ENCODE measurements around the gene GCLC.

GCLC gene

DNA sequence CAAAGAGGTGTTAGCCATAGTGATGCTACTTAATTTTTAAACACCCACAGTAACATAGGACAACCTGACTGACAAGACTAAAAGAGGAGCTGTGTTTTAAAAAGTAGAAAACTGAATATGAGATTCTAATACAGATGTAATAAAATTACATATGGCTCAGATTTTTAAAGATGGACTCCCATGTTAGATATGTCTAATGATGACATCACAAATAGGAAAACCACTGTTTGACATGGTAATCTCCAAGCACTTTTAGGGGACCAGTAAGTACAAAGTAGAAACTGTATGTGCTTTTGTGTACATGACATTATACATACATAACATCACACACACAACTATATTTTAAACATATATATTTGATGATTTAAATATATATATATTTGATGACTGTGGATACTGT is 16.8 kb downstream of the GCLC start:
- no peak for DNase-seq (ENCODE audit: extremely low spot score, insufficient read length, low read depth)
- FAIRE-seq = no peak

DNA sequence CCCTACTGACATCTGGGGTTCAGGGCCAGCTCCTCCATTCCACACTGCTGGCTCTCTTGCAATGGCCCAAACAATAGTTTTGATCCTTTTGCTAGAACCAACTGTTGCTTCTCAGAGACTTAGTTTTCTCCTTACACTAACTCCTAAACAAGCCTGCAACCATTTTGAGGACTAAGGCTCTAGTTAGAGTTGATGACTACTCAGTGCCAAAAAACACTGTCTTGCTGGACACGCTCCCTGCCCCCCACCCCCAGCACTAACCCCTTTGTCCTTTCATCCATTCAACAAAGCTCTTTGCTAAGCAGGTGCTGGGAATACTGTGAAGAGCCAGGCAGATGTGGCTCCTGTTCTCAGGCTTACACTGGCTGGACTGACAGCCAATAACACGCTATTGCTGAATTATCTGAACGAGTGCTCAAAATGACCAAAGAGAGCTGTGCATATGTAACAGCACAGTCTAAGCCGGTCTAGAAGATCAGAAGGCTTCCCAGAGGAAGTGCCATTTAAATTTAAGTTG is 17.6 kb downstream of the GCLC start:
- FAIRE-seq = no peak
- no peak for DNase-seq (ENCODE audit: extremely low spot score, insufficient read length, low read depth)

DNA sequence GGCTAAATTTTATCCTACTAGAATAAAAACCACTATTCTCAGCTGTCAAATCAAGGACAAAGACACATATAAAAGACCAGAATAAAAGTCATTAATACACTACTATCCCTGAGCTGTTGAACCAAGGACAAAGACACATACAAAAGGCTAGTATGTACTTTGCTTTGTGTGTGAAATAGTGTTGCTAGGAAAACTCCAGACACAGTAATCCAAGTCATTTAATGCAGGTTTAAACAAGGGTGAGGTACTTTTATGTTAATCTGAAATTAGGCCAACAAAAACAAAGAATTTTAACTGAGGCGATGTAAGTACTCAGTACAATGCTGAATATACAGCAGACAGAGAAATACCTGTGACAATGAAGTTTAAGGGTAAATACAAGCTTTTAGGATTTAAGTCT is 18.9 kb downstream of the GCLC start:
- FAIRE-seq = no peak
- DNase-seq (ENCODE audit: extremely low spot score, insufficient read length, low read depth) = no peak

DNA sequence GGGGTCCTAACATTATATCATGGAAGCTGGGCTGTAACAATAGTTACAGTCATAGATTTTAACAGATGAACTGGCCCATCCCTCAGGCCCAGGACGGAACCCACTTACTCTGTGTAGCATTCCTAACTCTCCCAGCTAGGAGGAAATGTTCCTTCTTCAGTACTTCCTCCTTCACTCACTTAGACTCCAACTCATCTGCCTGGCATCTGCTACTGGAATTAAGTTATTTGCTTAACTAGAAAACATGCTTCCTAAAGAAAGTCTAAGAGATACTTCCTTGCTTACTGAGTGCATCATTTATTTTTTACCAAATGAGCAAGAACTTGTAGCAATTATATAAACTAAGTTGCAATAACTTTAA is 20.5 kb downstream of the GCLC start:
- FAIRE-seq = no peak
- DNase-seq (ENCODE audit: extremely low spot score, insufficient read length, low read depth) = no peak

DNA sequence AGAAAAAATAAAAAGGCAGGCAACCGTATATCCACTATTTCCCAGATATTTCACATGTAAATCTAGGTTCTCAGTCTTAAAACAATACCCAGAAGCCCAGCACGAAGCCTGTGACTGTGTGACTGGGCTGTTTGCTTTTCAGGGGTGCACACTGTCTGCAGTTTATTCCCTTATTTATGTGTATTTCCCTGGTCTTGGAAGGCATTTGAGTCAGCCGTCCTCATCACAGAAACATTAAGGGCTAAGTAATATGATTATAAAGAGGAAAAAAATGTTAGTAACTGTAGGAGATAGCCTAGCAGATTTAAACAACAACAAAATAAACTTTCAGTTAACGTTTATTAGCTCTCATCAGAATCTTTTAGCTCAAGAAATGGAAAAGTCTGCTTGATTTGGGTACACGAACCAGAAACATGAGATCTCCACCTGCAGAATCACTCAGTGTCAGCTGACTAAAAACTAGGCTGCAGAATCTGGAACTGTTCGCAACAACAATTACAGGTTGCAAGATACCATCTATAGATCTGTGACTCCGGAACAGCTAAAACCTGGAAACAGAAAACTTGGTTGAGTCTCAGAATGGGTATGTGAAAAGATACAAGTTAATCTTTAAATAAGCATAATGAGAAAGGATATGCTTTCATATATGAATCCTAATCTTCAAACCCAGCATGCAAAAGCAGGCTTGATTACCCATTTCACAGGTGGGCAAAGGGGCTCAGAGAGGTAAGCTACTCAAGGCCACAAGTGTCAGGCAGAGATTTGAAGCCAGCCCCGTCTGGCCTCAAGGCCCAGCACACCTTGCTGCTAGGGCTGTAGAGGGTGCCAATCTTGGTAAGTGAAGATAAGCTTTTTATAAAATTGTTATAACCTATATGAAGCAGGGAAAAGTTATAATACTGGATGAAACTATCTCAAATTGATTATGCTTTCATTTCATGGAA is 21.1 kb downstream of the GCLC start:
- no peak for DNase-seq (ENCODE audit: extremely low spot score, insufficient read length, low read depth)
- FAIRE-seq = no peak

DNA sequence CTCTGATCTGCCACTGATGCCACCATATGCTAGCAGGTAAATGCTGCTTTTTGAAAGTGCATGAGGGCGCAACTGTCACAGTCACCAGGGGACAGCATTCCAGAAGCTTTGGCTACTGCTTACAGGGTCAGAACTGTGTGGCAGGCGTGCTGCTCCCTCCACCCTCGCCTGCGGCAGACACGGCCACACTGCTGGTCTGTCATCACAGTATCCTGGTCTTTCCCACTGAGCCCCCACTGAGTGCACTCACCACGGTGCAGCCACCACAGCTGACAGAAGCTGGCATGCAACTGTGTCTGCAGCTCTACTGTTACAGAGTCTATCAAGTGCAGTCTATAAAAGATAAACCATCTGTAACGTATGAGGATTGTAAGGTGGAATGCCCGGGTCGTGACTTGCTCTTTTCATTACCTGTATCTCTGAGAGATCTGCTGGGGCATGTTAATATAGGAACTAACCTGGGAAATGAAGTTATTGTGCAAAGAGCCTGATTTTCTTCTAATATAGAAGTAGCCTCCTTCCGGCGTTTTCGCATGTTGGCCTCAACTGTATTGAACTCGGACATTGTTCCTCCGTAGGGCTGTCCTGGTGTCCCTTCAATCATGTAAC is 24.5 kb downstream of the GCLC start:
- DNase-seq (ENCODE audit: extremely low spot score, insufficient read length, low read depth) = no peak
- no peak for FAIRE-seq

DNA sequence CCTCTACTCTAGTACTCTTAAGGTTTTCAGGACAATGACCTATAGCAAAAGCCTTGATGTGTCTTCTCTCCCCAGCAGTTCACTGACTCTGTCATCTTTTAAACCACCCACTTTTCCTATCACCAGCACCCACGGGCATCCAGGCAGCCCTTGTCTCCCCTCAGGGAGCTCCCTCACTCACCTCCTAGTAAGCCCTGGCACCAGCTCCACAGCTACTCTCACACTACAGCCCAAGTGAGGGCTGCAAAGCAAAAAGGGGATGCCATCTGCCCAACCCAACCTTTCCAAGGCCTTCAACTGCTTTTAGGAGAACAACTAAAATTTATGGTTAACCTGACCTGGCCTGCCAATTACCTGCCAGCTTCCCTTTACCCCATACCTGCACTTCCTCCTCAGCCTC is 26.0 kb downstream of the GCLC start:
- FAIRE-seq = no peak
- no peak for DNase-seq (ENCODE audit: extremely low spot score, insufficient read length, low read depth)

DNA sequence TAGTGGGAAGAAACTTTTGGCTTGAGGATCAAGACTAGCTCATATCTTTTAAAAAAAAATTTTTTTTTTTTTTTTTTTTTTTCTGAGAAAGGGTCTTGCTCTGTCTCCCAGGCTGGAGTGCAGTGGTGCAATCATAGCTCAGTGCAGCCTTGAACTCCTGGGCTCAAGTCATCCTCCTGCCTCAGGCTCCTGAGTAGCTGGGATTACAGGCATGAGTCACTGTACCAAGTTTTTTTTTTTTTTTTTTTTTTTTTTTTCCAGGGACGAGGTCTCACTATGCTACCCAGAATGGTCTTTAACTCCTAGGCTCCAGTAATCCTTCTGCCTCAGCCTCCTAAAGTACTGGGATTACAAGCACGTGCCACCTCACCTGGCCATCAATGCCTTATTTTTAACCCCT is 27.9 kb downstream of the GCLC start:
- no peak for FAIRE-seq
- DNase-seq (ENCODE audit: extremely low spot score, insufficient read length, low read depth) = no peak

DNA sequence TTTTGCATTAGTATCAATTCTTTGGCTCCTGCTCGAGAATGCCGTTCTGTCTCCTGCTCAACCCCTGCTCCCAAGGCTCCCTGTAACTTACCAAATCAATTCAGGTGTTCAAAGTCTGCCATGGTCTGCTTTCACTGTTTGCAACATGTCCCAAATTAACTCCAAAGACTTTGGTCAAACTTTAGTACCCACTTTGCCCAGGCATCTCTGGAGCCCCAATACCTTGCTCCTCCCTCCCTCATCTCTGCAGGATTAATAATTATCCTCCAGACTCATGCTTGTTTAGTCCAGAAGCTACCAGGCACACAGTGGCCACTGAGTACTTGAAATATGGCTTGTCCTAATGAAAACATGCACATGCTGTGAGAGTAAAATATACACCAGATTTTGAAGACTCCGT is 30.2 kb downstream of the GCLC start:
- DNase-seq (ENCODE audit: extremely low spot score, insufficient read length, low read depth) = no peak
- no peak for FAIRE-seq

DNA sequence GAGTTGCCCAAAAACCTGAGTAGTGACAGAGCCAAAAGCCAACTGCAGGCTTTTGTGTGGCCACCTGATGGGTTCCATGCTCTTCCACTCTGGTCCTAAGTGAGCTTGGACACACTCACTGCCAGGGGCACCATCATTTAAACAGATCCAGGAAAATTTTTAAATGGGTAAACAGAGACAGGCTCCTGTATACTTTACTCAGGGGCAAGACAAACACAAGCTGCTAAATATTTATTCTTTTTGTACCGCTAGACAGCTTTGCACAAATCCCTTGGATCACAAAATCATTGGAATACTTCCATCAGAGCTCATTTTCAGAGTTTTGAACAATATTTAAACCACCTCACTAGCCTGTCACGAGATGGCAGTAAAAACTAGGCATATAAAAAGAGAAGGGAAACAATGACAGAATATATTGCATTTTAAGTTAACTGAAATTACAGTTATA is 31.4 kb downstream of the GCLC start:
- no peak for DNase-seq (ENCODE audit: extremely low spot score, insufficient read length, low read depth)
- FAIRE-seq = no peak

DNA sequence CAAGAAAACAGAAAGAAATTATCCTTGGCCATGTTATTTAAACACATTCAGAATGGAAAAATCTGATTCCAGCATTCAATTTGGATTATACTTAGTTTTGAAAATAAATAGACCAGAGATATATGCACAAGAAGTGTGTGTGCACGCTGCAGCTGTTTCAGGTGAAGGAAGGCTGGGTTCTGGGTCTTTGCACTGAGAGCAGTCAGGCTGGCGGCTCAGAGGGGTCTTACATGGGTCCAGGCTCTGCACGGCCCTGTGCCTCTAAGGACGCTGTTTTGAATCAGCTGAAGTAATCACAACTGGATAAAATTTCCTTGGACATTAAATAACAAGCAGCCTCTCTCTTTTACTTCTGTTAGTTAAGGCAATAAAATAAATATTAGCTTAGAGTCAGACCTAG is 31.8 kb downstream of the GCLC start:
- FAIRE-seq (no peak), DNase-seq (ENCODE audit: extremely low spot score, insufficient read length, low read depth) (no peak)

DNA sequence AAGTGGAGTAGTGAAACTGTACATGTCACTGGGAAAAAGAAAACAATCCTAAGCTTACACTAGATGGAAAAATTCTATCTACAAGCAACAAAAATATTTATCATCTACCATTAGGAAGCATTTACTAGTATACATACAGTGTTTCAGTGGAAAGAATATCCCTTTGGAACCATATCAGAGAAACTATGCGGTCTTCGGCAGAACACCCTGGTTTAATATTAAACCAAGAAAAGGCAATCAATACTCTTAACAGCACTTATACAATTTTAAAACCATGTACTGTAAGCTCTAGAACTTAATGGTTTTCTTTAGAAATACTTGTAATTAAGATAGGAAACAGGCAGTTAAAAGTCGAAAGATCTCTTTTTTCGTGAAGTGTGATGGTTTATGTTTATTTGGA is 32.3 kb downstream of the GCLC start:
- FAIRE-seq (no peak), DNase-seq (ENCODE audit: extremely low spot score, insufficient read length, low read depth) (no peak)

DNA sequence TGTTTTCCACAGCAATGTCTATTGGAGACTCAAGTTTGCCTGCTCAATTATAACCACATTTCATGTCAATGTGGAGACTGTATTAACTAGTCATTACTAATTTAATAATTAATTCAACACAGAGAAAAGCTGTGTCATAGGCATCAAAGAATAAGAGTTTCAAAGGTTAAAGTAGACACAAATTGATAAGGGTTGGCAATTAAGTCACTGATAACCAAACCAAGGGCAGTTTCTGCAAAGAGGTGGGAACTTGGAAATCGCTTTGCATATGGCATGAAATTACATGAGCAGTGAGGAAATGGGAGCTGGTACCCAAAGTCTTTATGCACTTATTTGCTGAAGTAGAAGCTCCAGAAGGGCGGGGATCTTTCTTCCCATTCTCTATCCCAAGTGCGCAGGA is 34.2 kb downstream of the GCLC start:
- DNase-seq (ENCODE audit: extremely low spot score, insufficient read length, low read depth) (no peak), FAIRE-seq (no peak)

DNA sequence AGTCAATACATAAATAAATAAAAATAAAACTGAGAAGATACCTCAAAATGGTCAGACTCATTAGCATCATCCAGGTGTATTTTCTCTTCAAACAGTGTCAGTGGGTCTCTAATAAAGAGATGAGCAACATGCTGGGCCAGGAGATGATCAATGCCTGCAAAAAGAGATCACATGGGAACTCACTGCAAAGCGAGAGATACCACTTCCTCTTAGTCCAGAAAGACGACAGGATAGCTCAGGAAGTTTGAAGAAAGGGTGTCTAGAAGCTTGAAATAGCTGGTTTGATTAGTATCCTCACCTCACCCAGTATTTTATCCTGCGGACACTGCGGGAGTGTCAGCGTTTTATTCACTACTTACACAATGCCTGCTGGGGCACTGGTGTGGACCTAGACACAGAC is 38.0 kb downstream of the GCLC start:
- DNase-seq (ENCODE audit: extremely low spot score, insufficient read length, low read depth) = no peak
- no peak for FAIRE-seq

DNA sequence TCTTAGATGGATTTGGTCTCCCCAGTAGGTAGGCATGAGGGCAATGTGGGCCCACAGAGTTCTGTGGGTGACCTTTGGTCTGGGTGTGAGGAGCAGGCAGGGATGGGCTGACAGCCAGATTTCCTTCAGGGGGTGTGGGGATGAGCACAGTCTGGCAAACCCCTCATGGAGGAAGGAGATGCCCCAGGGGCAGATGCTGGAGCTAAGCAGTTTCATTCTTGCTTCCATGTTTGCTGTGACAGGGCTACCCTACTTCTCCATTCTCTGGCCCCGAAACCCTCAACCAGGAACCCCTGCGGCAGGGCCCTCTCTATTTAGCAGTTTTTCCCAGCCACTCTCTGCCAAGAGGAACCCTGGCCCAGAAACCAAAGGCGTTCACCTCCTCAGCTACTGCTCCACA is 40.4 kb downstream of the GCLC start:
- FAIRE-seq (no peak), DNase-seq (ENCODE audit: extremely low spot score, insufficient read length, low read depth) (no peak)

DNA sequence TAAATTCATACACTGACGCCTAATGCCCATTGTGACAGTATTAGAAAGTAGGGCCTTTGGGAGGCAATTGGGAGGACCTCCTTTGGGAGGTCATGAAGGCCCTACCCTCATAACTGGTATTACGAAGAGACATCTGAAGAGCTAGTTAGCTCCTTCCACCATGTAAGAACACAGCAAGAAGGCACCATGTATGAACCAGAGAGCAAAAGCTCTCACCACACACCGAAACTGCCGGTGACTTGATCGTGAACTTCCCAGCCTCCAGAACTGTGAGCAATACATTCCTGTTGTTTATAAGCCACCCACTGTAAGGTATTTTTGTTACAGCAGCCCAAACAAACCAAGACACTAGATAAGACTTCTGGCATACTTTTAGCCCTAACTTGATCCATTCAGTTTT is 41.8 kb downstream of the GCLC start:
- no peak for FAIRE-seq

DNA sequence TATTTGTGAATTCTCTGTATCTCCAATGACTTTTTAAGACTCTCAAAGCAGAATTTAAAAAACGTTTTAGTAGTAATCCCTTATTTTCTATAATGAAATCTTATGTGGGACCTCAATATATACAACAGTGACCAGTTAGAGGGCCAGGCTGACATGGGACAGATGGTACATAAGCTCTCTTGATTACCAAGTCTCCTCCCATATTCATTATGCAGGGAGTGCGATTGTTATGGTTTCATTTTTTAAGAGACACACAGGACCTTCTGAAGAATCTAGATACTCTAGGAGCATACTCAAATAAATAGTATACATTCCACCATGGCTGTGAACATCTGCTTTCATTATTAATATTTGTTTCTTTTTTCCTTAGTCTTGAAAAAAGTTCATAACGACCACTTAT is 43.5 kb downstream of the GCLC start:
- FAIRE-seq = no peak
- no peak for DNase-seq (ENCODE audit: extremely low spot score, insufficient read length, low read depth)

More for the DNA sequence above, 41.8 kb downstream of the GCLC start:
- DNase-seq (ENCODE audit: extremely low spot score, insufficient read length, low read depth) = no peak

DNA sequence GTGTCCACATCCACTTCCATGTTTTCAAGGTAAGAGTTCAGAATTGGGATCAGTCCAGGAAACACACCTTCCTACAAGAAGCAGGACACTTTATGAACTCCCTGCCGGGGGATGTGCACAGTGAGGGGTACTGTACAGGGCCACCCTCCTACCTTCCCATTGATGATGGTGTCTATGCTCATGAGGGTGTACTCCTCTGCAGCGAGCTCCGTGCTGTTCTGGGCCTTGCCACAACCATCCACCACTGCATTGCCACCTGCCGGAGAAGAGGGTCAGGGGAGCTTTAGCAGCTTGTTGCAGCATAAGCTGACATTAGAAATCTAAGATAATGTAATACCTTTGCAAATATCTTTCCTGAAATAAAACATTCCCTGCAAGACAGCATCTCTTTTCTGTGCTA is 44.8 kb downstream of the GCLC start:
- FAIRE-seq (no peak), DNase-seq (ENCODE audit: extremely low spot score, insufficient read length, low read depth) (no peak)

DNA sequence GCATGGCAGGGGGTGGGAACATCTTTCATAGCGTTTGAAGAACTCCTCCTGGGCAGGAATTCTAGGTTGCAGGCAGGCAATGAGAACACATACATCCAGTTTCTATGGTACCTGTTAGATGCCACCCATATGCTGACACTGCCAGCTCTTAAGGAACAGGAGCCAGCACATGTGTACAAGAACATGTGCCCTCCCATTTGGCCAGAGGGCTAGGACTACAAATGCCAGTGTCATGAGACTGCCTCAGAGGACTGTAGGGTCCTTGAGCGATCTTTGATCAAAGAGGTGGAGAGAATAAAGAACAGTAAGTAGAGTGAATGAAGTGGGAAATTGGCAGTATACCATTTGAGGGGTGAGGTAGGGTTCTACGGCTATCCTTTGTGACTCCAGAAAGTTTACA is 45.8 kb downstream of the GCLC start:
- DNase-seq (ENCODE audit: extremely low spot score, insufficient read length, low read depth) (no peak), FAIRE-seq (no peak)

DNA sequence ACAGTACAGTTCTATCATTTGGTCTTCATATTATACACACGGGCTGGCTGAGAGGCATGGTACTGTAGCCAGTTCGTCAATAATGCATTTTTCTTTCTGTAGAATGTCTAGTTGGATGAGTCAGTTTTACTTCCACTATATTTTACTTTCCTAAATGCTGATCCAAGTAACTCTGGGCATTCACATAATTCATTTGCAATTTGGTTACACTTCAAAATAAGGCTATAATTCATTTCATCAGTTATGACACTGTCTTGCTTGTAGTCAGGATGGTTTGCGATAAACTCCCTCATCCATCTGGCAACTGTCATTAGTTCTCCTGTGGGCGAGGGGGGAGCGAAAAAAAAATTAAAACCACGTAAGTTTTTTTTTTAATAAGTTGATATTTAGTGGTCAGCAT is 46.3 kb downstream of the GCLC start:
- FAIRE-seq (no peak), DNase-seq (ENCODE audit: extremely low spot score, insufficient read length, low read depth) (no peak)

DNA sequence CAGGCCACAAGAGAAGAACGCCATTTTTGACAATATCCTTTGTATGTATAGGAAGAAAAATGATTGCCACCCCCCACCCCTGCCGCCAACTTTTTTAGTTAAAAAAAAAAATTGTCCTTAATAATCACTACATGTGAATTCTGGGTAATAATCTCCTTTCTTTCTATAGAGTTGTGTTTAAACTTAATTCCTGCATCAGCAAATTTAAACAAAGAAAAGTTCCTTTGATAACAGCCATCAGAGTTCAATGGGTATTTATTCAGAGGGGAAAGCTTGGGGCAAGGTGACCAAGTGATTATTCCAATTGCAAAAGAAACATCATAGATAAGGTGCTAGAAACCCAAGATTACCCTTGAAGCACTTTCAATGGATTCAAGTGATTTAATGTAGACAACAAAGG is 47.0 kb downstream of the GCLC start:
- FAIRE-seq (no peak), DNase-seq (ENCODE audit: extremely low spot score, insufficient read length, low read depth) (no peak)

Measured in GM18507 (cell line).